ENCODE data around the gene CHI3L2. TPM values are rescaled to one million over a fixed set of nuclear protein-coding genes. Genes with fewer than 3 reads are reported as not detected.

CHI3L2 gene
- total and polyA plus RNA-seq, 9 donors: 0.91 to 17.0 (median 1.5) TPM; not detected in 1

GRCh38 chr1:111218701-111219556 is 8.6 kb upstream of the CHI3L2 start:
- no peaks in the 10 kb centered on the region for H3K36me3 ChIP-seq
- H3K4me1 ChIP-seq (ENCODE audit: insufficient read depth): no peaks in the 10 kb centered on the region
- H3K9me3 ChIP-seq: no peaks in the 10 kb centered on the region
- TF ChIP-seq POLR2A (IDR thresholded peaks at IDR 0.05) (no peak), EP300 (IDR thresholded peaks at IDR 0.05) (no peak)
- TF ChIP-seq, protein P1, sequence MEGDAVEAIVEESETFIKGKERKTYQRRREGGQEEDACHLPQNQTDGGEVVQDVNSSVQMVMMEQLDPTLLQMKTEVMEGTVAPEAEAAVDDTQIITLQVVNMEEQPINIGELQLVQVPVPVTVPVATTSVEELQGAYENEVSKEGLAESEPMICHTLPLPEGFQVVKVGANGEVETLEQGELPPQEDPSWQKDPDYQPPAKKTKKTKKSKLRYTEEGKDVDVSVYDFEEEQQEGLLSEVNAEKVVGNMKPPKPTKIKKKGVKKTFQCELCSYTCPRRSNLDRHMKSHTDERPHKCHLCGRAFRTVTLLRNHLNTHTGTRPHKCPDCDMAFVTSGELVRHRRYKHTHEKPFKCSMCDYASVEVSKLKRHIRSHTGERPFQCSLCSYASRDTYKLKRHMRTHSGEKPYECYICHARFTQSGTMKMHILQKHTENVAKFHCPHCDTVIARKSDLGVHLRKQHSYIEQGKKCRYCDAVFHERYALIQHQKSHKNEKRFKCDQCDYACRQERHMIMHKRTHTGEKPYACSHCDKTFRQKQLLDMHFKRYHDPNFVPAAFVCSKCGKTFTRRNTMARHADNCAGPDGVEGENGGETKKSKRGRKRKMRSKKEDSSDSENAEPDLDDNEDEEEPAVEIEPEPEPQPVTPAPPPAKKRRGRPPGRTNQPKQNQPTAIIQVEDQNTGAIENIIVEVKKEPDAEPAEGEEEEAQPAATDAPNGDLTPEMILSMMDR (IDR thresholded peaks at IDR 0.05): no peak
- WGBS, 3 donors: 93 to 95% (median 94%) methylated on average over 8 of the region's 8 CpGs
- no peak for DNase-seq
- intact Hi-C loops (cut with DNase I): no loop called here
- no peak overlapping the region for H3K4me3 ChIP-seq
- no peak overlapping the region for H3K27ac ChIP-seq
- H3K27me3 ChIP-seq: no peaks in the 10 kb centered on the region

GRCh38 chr1:111219557-111220286 is 7.8 kb upstream of the CHI3L2 start:
- no peak overlapping the region for H3K4me3 ChIP-seq
- 69 to 73% (median 72%) methylated on average over 5 of the region's 5 CpGs for WGBS, 3 donors
- intact Hi-C loops (cut with DNase I): loop anchor here (5.0 to 10.0 kb wide), 5 partner anchors 175 to 555 kb away; no protein-coding TSS in a partner anchor
- no peak for TF ChIP-seq POLR2A (IDR thresholded peaks at IDR 0.05)
- no peak for DNase-seq
- H3K36me3 ChIP-seq: no peaks in the 10 kb centered on the region
- no peaks in the 10 kb centered on the region for H3K9me3 ChIP-seq
- no peaks in the 10 kb centered on the region for H3K4me1 ChIP-seq (ENCODE audit: insufficient read depth)
- no peak overlapping the region for H3K27ac ChIP-seq
- H3K27me3 ChIP-seq: no peaks in the 10 kb centered on the region

- TF ChIP-seq, protein P1 (IDR thresholded peaks at IDR 0.05): no peak
- no peak for TF ChIP-seq POLR2A (IDR thresholded peaks at IDR 0.05)
- TF ChIP-seq EP300 (IDR thresholded peaks at IDR 0.05): no peak
- no peaks in the 10 kb centered on the region for H3K36me3 ChIP-seq
- H3K27me3 ChIP-seq: no peaks in the 10 kb centered on the region
- no peak for DNase-seq
- H3K4me1 ChIP-seq (ENCODE audit: insufficient read depth): no peaks in the 10 kb centered on the region
- intact Hi-C loops (cut with DNase I): loop anchor here (5.0 to 10.0 kb wide), 5 partner anchors 174 to 554 kb away; no protein-coding TSS in a partner anchor
- WGBS, 3 donors: 90 to 97% (median 92%) methylated on average over 6 of the region's 6 CpGs
- no peak overlapping the region for H3K27ac ChIP-seq
- H3K4me3 ChIP-seq: no peak overlapping the region
- H3K9me3 ChIP-seq: no peaks in the 10 kb centered on the region
Measured at GRCh38 chr1:111220302-111220890, 7.1 kb upstream of the CHI3L2 start.

DNA sequence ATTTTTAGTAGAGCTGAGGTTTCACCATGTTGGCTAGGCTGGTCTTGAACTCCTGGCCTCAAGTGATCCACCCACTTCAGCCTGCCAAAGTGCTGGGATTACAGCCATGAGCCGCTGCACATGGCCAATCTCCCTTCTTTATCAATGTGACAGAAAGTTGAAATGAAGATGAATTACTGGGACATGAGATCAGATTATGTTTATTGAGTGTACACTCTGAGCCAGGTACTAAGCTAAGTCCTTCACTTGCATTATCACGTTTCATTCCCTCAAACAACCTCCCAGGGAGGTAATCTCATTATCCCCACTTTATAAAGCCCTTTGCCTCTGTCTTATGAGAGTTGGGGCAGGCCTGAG is 6.3 kb upstream of the CHI3L2 start:
- H3K27me3 ChIP-seq: no peaks in the 10 kb centered on the region
- WGBS, 3 donors: 43 to 53% (median 44%) methylated on average over 2 of the region's 2 CpGs
- TF ChIP-seq, protein P1 (IDR thresholded peaks at IDR 0.05): no peak
- TF ChIP-seq EP300 (IDR thresholded peaks at IDR 0.05) (no peak), POLR2A (IDR thresholded peaks at IDR 0.05) (no peak)
- no peak overlapping the region for H3K27ac ChIP-seq
- intact Hi-C loops (cut with DNase I): loop anchor here (5.0 to 10.0 kb wide), 5 partner anchors 174 to 554 kb away; no protein-coding TSS in a partner anchor
- H3K4me3 ChIP-seq: no peak overlapping the region
- no peaks in the 10 kb centered on the region for H3K4me1 ChIP-seq (ENCODE audit: insufficient read depth)
- H3K9me3 ChIP-seq: no peaks in the 10 kb centered on the region
- no peak for DNase-seq
- no peaks in the 10 kb centered on the region for H3K36me3 ChIP-seq
